ENCODE data around the gene PCSK7.
"Not testable (repeated sequence)": the region's sequence is repeated elsewhere in the genome, so short reads cannot be mapped to it uniquely, and the experiment has no call there.

PCSK7 gene

DNA sequence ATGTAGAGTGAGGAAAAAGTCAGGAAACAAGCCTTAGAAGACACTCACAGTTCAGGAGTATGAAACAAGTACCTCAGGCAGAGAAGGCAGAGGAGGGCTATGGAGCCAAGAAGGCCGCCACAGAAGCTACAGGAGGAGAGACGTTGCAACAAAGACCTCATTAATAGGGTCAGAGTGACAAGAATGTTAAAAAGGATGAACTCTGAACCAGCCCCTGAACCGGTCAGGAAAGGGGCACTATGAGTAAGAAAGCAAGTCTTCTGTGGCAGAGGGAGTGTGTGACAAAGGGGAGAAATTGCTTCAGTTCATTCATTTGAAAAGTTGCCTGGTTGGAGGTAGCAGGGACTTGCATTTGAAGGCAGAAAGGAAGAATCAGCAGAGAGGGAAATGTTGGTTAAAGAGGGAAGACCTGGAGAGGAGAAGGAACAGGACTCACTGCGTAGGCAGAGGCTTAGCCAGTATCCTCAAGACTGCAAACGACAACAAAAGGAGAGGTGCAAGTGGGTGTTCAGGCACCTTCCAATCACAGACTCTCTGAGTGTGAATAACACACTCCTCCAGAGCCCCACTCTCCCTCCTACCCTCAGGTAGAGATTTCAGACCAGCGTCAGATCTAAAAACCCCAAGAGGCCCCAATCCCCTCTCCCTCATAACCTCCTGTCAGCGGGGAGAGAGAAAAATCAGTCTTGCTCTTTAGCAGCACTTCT is 17.3 kb downstream of the PCSK7 start:
- no peak for TF ChIP-seq FOXA1 (IDR thresholded peaks at IDR 0.05)
- no peak for TF ChIP-seq BHLHE40 (IDR thresholded peaks at IDR 0.05; ENCODE audit: borderline replicate concordance)
- TF ChIP-seq TARDBP (IDR thresholded peaks at IDR 0.05), result no peak
- TF ChIP-seq LEF1 (IDR thresholded peaks at IDR 0.05; ENCODE audit: borderline replicate concordance), result no peak
- no peak for TF ChIP-seq FOXK2 (IDR thresholded peaks at IDR 0.05)
- TF ChIP-seq ARNT (IDR thresholded peaks at IDR 0.05), result no peak
- TF ChIP-seq FOXM1 (IDR thresholded peaks at IDR 0.05; ENCODE audit: borderline replicate concordance), result no peak
- TF ChIP-seq L3MBTL2 (conservative IDR thresholded peaks at IDR 0.05), result no peak
- no peak for TF ChIP-seq SP1 (IDR thresholded peaks at IDR 0.05)
- TF ChIP-seq SUZ12 (IDR thresholded peaks at IDR 0.05), result no peak
- no peak for TF ChIP-seq HDGF (IDR thresholded peaks at IDR 0.05; ENCODE audit: borderline replicate concordance)
- TF ChIP-seq CTBP1 (IDR thresholded peaks at IDR 0.05; ENCODE audit: borderline replicate concordance), result no peak
- TF ChIP-seq ELF4 (IDR thresholded peaks at IDR 0.05), result no peak
- no peak for TF ChIP-seq NFRKB (IDR thresholded peaks at IDR 0.05)
- TF ChIP-seq PKNOX1 (IDR thresholded peaks at IDR 0.05), result no peak
- TF ChIP-seq ZNF384 (IDR thresholded peaks at IDR 0.05), result no peak
- POLR2A ChIA-PET, result no interaction called here
- CTCF ChIA-PET, result interaction anchor here (0.6 kb wide), 1 partner anchor 18 kb away, joined by 3 read pairs; the partner anchor contains the start of gene RNF214
- DNase-seq (ENCODE audit: extremely low spot score), result no peak

DNA sequence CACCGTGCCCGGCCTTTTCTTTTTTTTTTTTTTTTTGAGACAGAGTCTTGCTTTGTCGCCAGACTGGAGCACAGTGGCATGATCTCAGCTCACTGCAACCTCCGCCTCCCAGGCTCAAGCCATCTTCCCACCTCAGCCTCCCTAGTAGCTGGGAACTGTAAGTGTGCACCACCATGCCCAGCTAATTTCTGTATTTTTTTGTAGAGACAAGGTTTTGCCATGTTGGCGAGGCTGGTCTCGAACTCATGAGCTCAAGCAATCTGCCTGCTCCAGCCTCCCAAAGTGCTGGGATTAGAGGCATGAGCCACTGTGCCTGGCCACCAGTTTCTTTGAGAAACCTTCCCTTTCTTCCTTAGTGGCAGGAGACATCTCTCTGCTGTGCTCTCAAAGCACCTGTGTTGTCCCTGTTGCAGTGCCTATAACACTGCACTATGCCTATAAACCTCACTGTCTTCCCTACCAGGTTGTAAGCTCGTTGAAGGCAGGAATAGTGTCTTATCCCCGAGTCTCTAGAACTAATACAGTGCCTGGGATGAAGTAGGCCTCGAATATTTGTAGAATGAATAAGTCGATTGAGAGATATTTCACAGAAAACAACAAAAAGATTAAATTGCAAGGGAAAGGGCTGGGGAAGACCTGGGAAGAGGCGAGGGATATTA is 19.0 kb downstream of the PCSK7 start:
- TF ChIP-seq ZNF384 (IDR thresholded peaks at IDR 0.05) (no peak), FOXK2 (IDR thresholded peaks at IDR 0.05) (no peak), PKNOX1 (IDR thresholded peaks at IDR 0.05) (no peak), FOXM1 (IDR thresholded peaks at IDR 0.05; ENCODE audit: borderline replicate concordance) (no peak), ELF4 (IDR thresholded peaks at IDR 0.05) (no peak), BHLHE40 (IDR thresholded peaks at IDR 0.05; ENCODE audit: borderline replicate concordance) (no peak), SUZ12 (IDR thresholded peaks at IDR 0.05) (no peak), LEF1 (IDR thresholded peaks at IDR 0.05; ENCODE audit: borderline replicate concordance) (no peak), CTBP1 (IDR thresholded peaks at IDR 0.05; ENCODE audit: borderline replicate concordance) (no peak), HDGF (IDR thresholded peaks at IDR 0.05; ENCODE audit: borderline replicate concordance) (no peak), NFRKB (IDR thresholded peaks at IDR 0.05) (no peak), SP1 (IDR thresholded peaks at IDR 0.05) (no peak), TARDBP (IDR thresholded peaks at IDR 0.05) (no peak), L3MBTL2 (conservative IDR thresholded peaks at IDR 0.05) (no peak)
- ChIA-PET CTCF (interaction anchor here (1.7 kb wide), 1 partner anchor 12 kb away, joined by 3 read pairs; no protein-coding TSS in a partner anchor), POLR2A (no interaction called here)
- no peak for DNase-seq (ENCODE audit: extremely low spot score)

DNA sequence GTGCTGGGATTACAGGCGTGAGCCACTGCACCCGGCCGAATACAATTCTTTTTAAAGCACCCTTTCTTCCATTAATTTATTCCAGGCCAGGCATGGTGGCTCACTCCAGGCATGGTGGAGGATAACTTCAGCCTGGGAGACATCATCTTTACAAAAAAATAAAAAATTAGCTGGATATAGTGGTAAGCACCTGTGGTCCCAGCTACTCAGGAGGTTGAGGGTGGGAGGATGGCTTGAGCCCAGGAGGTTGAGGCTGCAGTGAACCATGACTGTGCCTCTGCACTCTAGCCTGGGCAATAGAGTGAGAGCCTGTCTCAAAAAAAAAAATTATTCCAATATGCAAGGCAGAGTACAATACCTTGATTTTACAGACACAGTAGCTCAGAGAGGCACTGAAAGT is 21.3 kb downstream of the PCSK7 start:
- no peak for DNase-seq (ENCODE audit: extremely low spot score)
- CTCF ChIA-PET, result interaction anchor here (0.7 kb wide), 1 partner anchor 16 kb away, joined by 4 read pairs; no protein-coding TSS in a partner anchor

GRCh38 chr11:117209351-117210125 is 22.3 kb downstream of the PCSK7 start:
- DNase-seq (ENCODE audit: extremely low spot score); CTCF ChIA-PET: not testable (repeated sequence)
- POLR2A ChIA-PET, result interaction anchor here (2.4 kb wide), 1 partner anchor 23 kb away, joined by 6 read pairs; the partner anchor contains the start of genes PCSK7 and RNF214

More for the DNA sequence above, 21.3 kb downstream of the PCSK7 start:
- POLR2A ChIA-PET, result interaction anchor here (2.4 kb wide), 1 partner anchor 21 kb away, joined by 6 read pairs; the partner anchor contains the start of genes PCSK7 and RNF214
- TF ChIP-seq L3MBTL2 (conservative IDR thresholded peaks at IDR 0.05) (no peak), FOXA1 (IDR thresholded peaks at IDR 0.05) (no peak), PKNOX1 (IDR thresholded peaks at IDR 0.05) (no peak), SP1 (IDR thresholded peaks at IDR 0.05) (no peak), ELF4 (IDR thresholded peaks at IDR 0.05) (no peak), LEF1 (IDR thresholded peaks at IDR 0.05; ENCODE audit: borderline replicate concordance) (no peak), ZNF384 (IDR thresholded peaks at IDR 0.05) (no peak), TARDBP (IDR thresholded peaks at IDR 0.05) (no peak), CTBP1 (IDR thresholded peaks at IDR 0.05; ENCODE audit: borderline replicate concordance) (no peak), FOXM1 (IDR thresholded peaks at IDR 0.05; ENCODE audit: borderline replicate concordance) (no peak), NFRKB (IDR thresholded peaks at IDR 0.05) (no peak), FOXK2 (IDR thresholded peaks at IDR 0.05) (no peak), SUZ12 (IDR thresholded peaks at IDR 0.05) (no peak), ARNT (IDR thresholded peaks at IDR 0.05) (no peak), BHLHE40 (IDR thresholded peaks at IDR 0.05; ENCODE audit: borderline replicate concordance) (no peak), HDGF (IDR thresholded peaks at IDR 0.05; ENCODE audit: borderline replicate concordance) (no peak)

DNA sequence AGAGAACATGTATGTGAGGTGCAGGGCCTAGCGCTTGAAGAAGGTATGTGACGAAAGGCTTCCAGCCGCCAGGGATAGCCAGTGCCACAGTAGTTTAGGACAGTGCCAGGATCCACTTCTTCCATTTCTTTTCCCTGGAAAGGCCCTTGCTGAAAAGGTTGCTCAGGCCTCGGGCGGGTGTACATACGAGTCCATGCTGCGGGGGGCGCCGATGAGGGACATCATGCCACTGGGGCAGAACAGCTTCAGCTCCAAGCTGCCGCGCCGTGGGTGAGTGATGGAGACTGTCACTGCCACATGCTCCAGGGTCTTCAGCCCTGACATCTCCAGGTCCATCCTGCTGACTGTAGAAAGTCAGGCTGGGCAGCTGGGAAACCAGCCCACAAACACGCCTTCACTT is 23.2 kb downstream of the PCSK7 start:
- DNase-seq (ENCODE audit: extremely low spot score); CTCF ChIA-PET; POLR2A ChIA-PET: not testable (repeated sequence)

- CTCF ChIA-PET; POLR2A ChIA-PET; DNase-seq (ENCODE audit: extremely low spot score): not testable (repeated sequence)
These were observed 24.4 kb downstream of the PCSK7 start for GRCh38 chr11:117207481-117207880.

GRCh38 chr11:117206859-117207258 is 25.0 kb downstream of the PCSK7 start:
- CTCF ChIA-PET; POLR2A ChIA-PET; DNase-seq (ENCODE audit: extremely low spot score): not testable (repeated sequence)

DNA sequence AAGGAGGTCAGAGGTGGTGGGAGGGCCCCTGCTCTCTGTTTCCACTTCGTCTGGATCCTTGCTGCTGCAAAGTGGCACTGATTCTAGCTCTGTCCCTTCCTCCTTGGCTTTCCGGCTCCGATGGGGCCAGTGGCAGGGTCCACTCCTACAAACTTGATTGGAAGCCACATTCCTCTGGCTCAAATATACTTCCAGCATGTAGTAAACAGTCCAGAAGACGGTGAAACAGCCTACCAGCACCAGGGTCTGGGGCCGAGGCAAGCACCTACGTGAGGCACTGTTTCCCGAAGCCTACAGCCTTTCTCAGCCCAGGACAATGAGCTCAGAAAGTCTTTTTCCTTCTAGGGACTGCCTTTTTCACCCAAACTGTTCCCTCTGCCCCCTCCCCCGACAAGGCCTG is 25.8 kb downstream of the PCSK7 start:
- CTCF ChIA-PET, result interaction anchor here (1.1 kb wide), 1 partner anchor 16 kb away, joined by 8 read pairs; no protein-coding TSS in a partner anchor
- DNase-seq (ENCODE audit: extremely low spot score); POLR2A ChIA-PET: not testable (repeated sequence)
